HT1080 (cell line): ENCODE measurements around the gene PLAC1. TPM values are rescaled to one million over a fixed set of nuclear protein-coding genes. Genes with fewer than 3 reads are reported as not detected.

Experiments used
- DNase-seq: peaks from one replicate; pipeline ENCODE4 v3.0.0-alpha.2; 2015; ENCODE audit warnings: low read depth
- small RNA-seq: library from RNA; depleted of rRNA; stranded (forward); fragments of <200 nt; gene quantifications from one replicate; pipeline ENCODE3, GENCODE V24; 2014
- total RNA-seq: library from RNA; depleted of rRNA; stranded (reverse); fragments of >200 nt; shearing (Covaris generic); gene quantifications from 2 replicates; pipeline ENCODE4 v1.2.3, GENCODE V29; 2014; rRNA removed

Gene PLAC1
- total RNA-seq, 1 experiment from 2014 or later, result 2.1 TPM

DNA sequence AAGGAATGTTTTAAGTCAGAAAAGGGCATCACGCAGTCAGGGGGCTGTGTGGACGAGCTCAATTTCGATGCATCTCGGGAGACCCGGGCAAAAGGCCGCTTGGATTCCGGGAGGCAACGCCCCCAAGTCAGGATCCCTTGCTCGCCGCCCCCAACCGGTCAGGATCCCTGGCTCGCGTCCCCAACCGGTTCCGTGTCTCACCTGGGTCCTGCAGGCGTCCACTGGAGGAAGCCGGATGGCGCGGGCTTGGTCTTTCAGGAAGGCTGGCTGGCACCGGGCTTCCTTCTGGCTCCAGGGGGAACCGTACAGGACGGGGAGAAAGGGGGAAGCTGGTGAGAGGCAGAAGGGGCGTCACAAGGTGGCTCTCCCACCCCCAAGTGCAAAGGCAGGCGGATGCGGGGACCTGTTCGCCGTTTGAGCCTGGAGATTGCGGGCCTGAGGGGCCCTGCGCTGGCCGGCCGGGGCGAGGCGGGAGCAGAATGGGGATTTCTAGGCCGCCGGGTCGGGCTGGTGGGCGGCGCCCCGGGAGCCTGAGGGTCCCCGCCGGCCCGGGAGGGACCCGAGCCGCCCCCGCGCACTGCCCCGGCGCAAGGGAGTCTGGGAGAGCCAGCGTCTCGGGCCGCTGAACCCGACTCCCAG is 113.6 kb downstream of the PLAC1 start:
- no peak for DNase-seq

GRCh38 chrX:134544135-134544512 is 114.1 kb downstream of the PLAC1 start:
- DNase-seq, result no peak

GRCh38 chrX:134543288-134543687 is 115.0 kb downstream of the PLAC1 start:
- no peak for DNase-seq

DNA sequence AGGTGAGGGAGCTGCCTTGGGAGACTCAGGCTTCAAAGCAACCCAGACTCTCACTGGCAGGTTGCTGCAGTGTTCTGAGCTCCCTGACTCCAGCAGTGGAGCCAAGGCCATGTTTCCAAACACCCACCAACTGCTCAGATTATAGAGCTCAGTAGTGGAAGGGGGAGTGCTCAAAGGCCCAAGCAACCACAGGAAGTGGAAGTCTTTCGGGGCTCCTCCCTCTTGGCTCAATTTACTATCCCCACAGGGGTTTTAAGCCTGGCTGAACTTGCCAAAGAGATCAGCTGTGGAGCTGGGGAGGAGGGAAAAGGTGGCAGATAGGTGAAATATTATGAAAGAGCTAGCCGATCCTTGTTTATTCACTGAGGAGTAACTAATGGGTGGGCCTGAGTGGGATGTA is 115.8 kb downstream of the PLAC1 start:
- DNase-seq, result peak; percentile 45

DNA sequence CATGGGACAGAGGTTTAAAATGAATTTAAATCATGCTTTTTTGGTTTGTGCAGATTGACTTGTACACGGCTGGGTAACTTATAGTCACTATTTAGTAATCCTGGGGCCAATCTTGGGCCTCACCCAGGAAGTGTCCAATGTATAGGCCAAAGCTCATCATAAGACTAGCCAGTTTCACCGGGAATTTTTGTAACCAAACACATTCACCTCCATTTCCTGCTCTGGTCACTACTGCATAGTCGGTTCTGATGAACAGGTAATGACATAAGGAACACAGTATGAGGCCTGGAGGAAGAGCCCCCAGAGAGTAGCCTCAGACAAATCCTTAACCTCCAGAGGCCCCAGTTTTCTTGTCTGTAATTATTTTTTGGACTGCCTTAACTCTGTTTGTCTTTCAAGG is 116.4 kb downstream of the PLAC1 start:
- DNase-seq, result no peak

DNA sequence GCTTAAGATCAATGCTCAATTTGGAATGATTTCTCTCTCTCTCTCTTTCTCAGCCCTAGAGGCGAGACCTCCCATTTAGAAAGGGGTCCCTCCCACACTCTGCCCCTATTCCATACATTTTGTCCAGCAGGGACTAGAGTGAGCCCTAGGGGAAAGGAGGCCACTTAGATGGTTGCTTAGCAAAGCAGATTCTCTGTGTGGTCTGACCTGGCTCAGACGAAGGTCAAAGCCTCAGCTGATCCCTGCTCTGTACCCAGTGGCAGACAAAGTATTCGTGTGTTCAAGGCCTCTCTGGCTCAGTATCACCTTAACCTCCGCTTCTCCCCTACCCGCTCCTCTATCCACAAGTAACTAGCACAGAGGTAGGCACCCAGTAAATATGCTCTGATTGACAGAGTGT is 120.0 kb downstream of the PLAC1 start:
- DNase-seq, result no peak

GRCh38 chrX:134537179-134537955 is 120.9 kb downstream of the PLAC1 start:
- DNase-seq, result peak; percentile 90

- DNase-seq, result no peak
Measured at GRCh38 chrX:134533952-134534351, 124.3 kb downstream of the PLAC1 start.

DNA sequence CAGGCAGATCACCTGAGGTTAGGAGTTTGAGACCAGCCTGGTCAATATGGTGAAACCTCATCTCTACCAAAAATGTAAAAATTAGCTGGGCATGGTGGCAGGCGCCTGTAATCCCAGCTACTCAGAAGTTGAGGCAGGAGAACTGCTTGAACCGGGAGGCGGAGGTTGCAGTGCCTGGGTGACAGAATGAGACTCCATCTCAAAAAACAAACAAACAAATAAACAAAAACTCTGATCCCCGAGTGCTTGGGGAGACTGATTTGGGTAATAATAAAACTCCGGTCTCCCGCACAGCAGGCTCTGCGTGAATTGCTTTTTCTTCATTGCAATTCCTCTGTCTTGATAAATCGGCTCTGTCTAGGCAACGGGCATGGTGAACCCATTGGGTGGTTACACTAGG is 124.9 kb downstream of the PLAC1 start:
- DNase-seq, result no peak

GRCh38 chrX:134530845-134531244 is 127.4 kb downstream of the PLAC1 start:
- no peak for DNase-seq

DNA sequence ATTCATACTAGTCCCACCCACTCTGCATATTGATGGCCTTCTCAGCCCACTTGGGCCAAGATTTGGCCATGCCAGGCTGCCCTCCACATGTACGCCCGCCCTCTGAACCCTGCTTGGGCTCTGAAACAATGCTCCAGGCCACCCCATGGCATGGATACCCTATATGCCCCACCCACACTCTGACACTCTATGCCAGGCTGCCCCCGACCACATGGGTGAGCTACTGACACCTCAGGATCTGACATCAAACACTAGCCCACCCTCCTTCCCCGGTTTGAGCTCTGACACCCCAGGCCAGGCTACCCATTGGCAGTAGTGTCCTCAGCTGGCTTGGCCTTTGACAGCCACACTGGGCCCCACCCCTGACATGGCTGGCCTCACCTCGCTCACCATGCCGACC is 128.8 kb downstream of the PLAC1 start:
- no peak for DNase-seq

- no peak for DNase-seq
Measured at GRCh38 chrX:134528960-134529359, 129.3 kb downstream of the PLAC1 start.

DNA sequence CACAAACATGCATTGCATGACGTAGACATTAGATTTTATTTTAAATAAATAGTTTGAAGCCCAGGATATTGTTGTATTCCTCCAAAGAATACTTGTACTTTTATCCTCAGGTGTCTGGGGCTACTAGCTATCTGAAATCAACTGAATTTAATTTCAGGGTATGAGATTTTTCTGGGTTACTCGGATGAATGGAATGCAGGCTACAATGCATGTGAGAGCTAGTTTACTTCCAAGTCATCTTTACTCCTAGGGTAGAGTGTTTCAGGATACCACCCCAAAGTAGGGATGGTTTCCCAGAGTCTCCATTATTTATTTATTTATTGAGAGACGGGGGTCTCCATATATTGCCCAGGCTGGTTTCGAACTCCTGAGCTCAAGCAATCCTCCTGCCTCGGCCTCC is 131.9 kb downstream of the PLAC1 start:
- peak; percentile 41 for DNase-seq

DNA sequence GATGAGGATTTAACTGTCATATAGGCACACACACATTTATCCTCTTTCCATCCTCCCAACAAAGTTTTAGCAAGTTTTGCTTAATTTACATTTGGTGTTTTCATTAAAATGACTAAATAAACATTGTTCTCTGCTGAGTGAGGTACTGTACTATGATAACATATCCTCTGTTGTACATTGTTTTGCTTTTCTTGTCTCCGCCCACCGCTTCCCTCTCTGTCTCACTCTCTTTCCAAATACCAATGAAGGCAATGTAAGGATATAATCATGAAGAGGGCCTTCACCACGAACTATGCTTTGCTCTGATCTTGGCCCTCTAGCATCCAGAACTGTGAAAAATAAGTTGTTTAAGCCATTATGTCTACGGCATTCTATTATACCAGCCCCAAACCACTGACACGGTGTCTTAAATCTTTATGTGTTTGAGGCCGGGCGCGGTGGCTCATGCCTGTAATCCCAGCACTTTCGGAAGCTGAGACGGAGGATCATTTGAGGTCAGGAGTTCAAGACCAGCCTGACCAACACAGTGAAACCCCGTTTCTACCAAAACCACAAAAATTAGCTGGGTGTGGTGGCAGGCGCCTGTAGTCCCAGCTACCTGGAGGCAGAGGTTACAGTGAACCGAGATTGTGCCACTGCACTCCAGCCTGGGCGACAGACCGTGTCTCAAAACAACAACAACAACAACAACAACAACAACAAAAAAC is 133.0 kb downstream of the PLAC1 start:
- DNase-seq, result no peak

GRCh38 chrX:134524181-134524580 is 134.1 kb downstream of the PLAC1 start:
- DNase-seq, result no peak

- peak; percentile 77 for DNase-seq
Measured at GRCh38 chrX:134520860-134521390, 137.3 kb downstream of the PLAC1 start.

Small RNA genes lying within 50 kb of the gene (small RNA-seq; reads per million reads assigned to genes)
- gene AC004383.1, result not detected
- gene MIR450A1, result not detected
- gene MIR450A2, result not detected
- gene MIR450B, result 0.27 reads per million, percentile 24 among the genes with 10 or more reads in this experiment
- 0.41 reads per million, percentile 46 among the genes with 10 or more reads in this experiment for gene MIR503
- gene MIR542, result 0.89 reads per million, percentile 71 among the genes with 10 or more reads in this experiment

Other genes with a start within 250 kb of the PLAC1 start
- 17.1 and 18.1 TPM in 2 replicates for gene HPRT1, start 198.3 kb downstream of the PLAC1 start, total RNA-seq
- gene PABIR2, start 138.7 kb upstream of the PLAC1 start, total RNA-seq, result 8.1 and 10.9 TPM in 2 replicates